Hippocampal formation (tissue), 2 donors: Measurements from ENCODE around the gene PANK1.

Experiments
- DNase-seq, 2 donors: peaks; one replicate each; lab custom pipeline; 2025; lab: John Stamatoyannopoulos, UW

PANK1 gene

DNA sequence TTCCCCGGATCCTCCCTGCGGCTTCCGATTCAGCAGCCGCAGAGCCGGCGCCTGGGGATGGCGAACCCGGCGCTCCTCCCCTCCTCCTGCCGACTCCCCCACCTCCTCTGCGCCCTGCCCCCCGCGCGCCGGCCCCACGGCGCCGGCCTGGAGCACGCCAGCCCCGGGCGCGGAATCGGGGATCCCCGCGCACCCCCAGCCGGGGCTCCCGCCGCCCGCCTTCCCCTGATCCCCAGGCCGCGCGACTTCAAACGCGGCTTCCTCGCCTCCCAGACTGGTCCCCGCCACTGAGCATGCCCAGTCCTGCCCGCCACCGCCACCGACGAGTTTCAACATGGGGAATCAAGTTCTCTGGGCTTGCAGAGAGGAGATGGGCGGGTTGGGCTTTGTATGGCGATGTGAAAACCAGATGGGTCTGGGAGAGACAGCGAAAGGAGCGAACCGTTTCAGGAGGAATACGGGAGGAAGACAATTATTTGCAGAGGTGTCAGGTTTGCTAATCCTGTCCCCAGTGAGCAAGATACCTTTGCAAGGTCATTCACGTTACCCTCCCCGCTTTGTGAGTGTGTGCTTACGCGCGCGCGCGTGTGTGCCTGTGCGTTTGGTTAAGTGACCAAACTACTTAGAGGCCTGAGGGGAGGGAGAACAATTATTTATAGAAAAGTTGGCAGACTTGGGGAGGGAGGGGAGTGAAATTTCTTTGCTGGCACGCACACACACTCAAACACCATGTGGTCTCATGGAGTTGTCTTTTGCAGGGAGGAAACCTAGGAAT is at the start of gene PANK1:
Gene PANK1 (minus strand): TSS at position 276 of the 775 bp plus-strand sequence. CDS start 351 bp downstream, outside the sequence.
- DNase-seq, result peak; percentile 41 to 73

- no peak for DNase-seq
These were observed 48.1 kb upstream of the PANK1 start for GRCh38 chr10:89693176-89693575.

DNA sequence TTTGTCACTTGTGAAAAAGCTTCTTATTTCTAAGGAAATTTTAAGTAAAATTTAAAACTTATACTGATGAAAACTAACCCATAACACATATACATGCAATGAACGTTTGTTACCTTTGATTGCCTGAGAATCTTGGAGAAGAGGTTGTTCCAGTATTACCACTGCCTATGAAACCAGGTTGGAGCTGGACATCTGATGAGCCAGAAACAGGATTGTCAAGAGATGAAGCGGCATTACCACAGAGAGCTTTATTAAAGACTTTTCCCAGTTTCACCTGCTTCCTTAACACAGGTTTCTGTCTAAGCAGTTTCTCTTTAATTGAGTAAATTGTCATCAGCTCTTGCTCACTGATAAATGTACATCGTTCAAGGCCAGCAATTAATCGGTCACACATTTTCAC is 47.4 kb upstream of the PANK1 start:
- no peak for DNase-seq

DNA sequence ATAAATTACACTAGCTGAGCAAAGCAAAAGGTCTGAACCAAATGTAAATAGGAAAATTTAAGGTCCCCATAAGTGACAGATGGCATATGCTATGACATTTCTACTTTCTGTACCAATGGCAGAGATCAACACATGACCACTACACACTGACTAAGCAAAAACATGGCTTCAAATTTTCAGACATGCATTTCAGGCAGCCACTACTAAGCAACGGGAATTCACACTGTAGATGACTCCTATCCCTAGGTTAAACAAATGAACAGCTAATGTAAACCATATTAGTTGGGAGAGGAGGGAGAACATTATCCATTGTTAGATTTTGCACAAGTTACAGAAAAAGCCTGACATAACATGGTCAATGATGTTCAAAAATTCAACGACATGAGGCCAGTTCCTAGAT is 45.0 kb upstream of the PANK1 start:
- DNase-seq, result no peak

- DNase-seq, result no peak
These were observed 40.9 kb upstream of the PANK1 start for GRCh38 chr10:89685936-89686335.

- no peak for DNase-seq
These were observed 39.6 kb upstream of the PANK1 start for GRCh38 chr10:89684604-89685003.

DNA sequence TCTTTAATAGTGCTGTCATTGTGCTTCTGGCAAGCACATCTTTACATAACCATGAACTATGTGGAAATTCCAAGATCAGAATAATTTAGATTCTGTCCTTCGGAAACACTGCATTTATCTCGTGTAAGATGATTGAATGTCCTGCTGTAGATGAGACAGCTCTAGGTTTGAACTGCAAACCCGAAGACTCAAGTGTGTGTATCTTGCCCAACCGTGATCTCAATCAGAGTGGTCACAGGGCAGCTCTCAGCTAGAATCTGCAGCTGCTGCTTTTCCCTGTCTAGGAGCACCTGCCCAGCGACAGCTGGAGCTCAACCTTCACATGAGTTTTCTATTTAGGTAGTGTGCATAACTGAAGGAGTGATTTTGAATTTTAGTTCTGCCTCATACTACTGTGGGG is 38.8 kb upstream of the PANK1 start:
- DNase-seq, result no peak

GRCh38 chr10:89679986-89680385 is 34.9 kb upstream of the PANK1 start:
- no peak for DNase-seq

DNA sequence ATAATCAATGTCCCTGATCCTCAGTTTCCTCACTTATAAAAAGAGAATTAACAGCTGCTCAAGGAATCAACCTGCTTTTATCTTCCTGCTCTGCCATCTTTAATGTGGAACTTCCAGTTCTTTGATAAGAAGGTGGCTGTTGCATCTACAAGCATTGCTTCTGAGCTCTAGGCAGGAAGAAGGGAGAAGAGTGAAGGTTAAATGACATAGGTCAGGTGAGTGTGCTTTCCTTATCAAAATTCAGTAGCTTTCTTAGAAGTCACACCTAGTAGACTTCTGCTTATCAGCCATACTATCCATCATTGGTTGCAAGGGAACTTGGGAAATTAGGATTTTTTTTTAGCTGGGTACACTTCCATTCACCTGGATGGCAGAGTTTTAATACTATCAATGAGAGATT is 32.3 kb upstream of the PANK1 start:
- DNase-seq, result no peak

DNA sequence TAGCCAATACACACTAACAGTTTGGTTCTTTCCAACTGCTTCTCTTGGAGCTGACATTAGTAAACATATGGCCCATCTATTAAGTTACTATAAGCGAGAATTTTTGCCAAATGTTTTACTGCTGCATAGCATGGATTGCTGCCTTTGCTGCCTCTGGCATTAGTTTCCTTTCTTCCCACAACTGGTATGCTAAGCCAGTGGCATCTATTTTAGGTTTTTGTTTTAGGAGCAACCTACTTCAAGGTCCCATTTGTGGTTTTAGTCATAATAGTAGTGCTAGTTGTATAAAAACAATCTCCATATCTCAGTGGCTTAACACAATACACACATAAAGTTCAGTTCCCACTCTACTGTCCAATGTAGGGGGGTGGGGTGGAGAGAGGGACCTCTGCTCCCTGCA is 25.9 kb upstream of the PANK1 start:
- DNase-seq, result no peak

DNA sequence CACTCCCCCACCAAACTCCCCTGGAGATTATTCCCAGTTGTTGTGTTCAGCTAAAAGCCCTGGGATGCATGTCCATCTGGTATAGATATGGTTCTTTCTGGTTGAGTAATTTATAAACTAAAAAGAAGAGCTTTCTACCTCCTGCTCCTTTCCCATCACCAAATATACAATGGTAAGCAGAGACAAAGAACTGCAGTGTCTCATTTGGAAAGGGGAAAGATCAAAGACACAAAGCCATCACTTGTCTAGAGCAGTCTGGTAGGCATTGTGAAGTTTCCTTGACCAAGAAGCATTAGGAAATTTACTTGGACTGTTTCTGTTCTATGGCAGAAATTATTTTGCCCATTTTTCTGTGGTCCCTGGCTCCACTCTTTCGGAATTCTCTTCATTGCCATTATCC is 24.9 kb upstream of the PANK1 start:
- DNase-seq, result no peak

- DNase-seq, result no peak
These were observed 23.5 kb upstream of the PANK1 start for GRCh38 chr10:89668386-89669071.

DNA sequence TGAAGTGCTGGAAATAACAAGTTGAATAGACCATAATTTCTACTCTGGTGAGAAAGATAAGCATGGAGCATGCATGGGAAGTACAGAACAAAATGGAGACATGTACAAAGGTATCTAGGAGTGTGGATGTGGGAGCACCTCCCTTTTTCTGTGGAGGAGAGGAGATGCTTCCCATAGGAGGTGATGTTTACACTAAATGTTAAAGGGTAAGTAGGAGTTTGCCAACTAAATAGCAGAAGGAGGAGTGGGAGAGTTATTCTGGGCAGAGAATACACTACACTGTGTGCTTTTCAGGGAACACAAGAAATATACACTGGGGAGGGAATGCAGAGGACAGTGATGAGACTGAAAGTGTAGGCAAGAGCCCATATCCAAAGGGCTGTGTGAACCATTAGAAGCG is 21.1 kb upstream of the PANK1 start:
- no peak for DNase-seq

DNA sequence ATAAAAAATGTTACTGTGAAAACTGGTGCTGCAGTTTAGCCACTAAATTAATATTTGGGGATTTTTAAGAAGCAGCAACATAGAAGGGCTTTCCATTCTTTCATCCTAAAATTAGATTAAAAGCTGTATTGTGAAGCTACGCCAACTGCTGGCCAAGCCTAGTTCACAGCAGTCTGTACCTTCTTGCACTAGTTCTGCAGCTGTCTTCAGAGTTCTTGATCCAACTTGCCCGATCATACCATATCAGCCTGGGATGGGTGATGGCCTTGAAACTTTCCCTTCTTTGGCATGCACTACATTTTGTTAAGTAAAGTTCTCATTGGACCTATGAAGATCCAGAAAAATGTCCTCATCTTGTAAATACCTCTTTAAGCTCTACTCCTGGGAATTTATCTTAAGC is 20.3 kb upstream of the PANK1 start:
- DNase-seq, result no peak

- DNase-seq, result no peak
These were observed 19.2 kb upstream of the PANK1 start for GRCh38 chr10:89664203-89664602.

GRCh38 chr10:89663144-89663543 is 18.1 kb upstream of the PANK1 start:
- no peak for DNase-seq

GRCh38 chr10:89662596-89662995 is 17.6 kb upstream of the PANK1 start:
- no peak for DNase-seq

- DNase-seq, result no peak
These were observed 14.4 kb upstream of the PANK1 start for GRCh38 chr10:89659143-89660131.

GRCh38 chr10:89657302-89657701 is 12.3 kb upstream of the PANK1 start:
- no peak for DNase-seq

DNA sequence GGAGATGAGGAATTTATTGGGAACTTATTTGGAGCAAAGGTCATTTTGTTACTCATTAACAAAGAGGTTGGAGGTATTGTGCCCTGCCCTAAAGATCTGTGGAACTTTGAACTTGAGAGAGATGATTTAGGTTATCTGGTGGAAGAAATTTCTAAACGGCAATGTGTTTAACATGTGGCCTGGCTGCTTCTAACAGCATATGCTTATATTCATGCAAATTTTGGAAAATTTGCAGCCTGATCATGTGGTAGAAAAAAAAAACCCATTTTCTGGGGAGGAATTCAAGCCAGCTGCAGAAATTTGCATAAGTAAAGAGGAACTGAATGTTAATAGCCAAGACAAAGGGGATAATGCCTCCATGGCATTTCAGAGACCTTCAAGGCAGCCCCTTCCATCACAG is 10.7 kb upstream of the PANK1 start:
- DNase-seq, result no peak

DNA sequence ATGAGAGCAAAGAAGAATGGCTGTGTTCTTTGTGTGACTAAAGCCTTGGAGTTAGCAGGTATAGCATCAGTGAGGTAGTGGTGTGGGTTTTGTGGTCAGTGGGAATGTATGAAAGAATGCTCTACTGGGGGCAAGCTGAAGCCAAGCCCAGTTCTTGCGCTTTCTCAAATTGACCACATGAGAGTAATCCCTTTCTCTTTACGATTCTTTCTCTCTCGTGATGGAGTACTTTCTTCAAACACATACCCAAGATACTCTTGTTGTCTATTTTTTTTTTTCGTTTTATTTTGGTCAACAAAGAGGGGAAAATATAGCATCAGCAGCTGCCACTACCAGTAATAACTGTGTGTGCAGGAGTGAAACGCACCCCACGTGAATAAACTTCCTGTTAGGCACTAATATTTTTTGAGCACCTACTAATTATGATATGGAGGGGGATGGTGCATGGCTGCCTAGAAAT is 8.4 kb upstream of the PANK1 start:
- no peak for DNase-seq

DNA sequence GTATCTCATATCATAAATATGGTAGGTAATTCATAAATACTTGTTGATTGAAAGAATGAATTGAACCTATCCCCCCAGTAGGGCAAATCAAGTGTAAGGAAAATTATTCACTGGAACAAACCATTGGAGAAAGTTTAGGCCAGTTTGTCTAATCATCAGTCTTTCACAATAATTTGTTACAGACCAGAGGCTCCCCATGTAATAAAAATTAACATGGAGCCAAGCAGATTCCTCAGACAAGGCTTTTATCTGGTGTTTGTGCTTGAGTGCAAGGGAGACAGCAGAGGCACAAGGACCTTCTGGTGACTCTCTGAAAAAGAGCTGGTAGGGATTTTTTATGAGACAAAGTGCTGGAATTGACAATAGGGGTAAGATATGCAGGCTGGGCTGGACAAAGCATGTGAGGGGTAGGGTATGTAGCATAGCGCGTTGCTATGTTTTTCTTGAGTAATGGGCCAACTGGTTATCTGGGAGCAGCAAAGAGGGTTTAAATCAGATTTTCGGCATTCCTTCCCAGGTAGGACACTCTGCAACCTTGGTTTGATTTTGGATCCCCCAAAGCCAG is 7.8 kb upstream of the PANK1 start:
- no peak for DNase-seq
